Measurements from ENCODE around the gene SFXN2.

Gene SFXN2

GRCh38 chr10:102731222-102731800, 16.9 kb downstream of the SFXN2 start:
- TF ChIP-seq CTCF (IDR thresholded peaks at IDR 0.05) = no peak

- no peak for TF ChIP-seq CTCF (IDR thresholded peaks at IDR 0.05)
Measured at GRCh38 chr10:102732661-102733060, 18.2 kb downstream of the SFXN2 start.

- no peak for TF ChIP-seq CTCF (IDR thresholded peaks at IDR 0.05)
Measured at GRCh38 chr10:102735065-102735562, 20.7 kb downstream of the SFXN2 start.

GRCh38 chr10:102738692-102739121, 24.3 kb downstream of the SFXN2 start:
- TF ChIP-seq CTCF (IDR thresholded peaks at IDR 0.05) = no peak

- no peak for TF ChIP-seq CTCF (IDR thresholded peaks at IDR 0.05)
Measured at GRCh38 chr10:102740229-102740628, 25.8 kb downstream of the SFXN2 start.

- no peak for TF ChIP-seq CTCF (IDR thresholded peaks at IDR 0.05)
Measured at GRCh38 chr10:102741726-102742237, 27.3 kb downstream of the SFXN2 start.

- no peak for TF ChIP-seq CTCF (IDR thresholded peaks at IDR 0.05)
Measured at GRCh38 chr10:102743078-102743587, 28.7 kb downstream of the SFXN2 start.

Measured in LNCAP (cell line).